Panc1 (cell line): ENCODE data around the gene ANAPC5.

Experiments used
- POLR2AphosphoS5 ChIP-seq: IDR thresholded peaks from 2 replicates; pipeline ENCODE4 v1.6.1; 2012; ENCODE audit warnings: mild to moderate bottlenecking, low read depth, low read length, moderate library complexity
- TCF7L2 ChIP-seq: IDR thresholded peaks from 2 replicates; pipeline ENCODE4 v1.6.1; 2011; ENCODE audit warnings: mild to moderate bottlenecking, low read depth, low read length, inconsistent platforms
- TF ChIP-seq, protein P1 (sequence below): fragments of 450-650 bp; IDR thresholded peaks from 2 replicates; pipeline ENCODE4 v1.5.1; 2017; ENCODE audit warnings: mild to moderate bottlenecking
- TF ChIP-seq, protein P2 (sequence below), 2 experiments: IDR thresholded peaks; 2 replicates each; pipeline ENCODE4 v1.6.1; 2011 to 2012; ENCODE audit warnings: low read depth in 2 of 2, control low read depth in 1 of 2, low read length in 1 of 2, mild to moderate bottlenecking in 1 of 2, moderate library complexity in 1 of 2; ENCODE audit not compliant: insufficient read depth in 1 of 2

DNA sequence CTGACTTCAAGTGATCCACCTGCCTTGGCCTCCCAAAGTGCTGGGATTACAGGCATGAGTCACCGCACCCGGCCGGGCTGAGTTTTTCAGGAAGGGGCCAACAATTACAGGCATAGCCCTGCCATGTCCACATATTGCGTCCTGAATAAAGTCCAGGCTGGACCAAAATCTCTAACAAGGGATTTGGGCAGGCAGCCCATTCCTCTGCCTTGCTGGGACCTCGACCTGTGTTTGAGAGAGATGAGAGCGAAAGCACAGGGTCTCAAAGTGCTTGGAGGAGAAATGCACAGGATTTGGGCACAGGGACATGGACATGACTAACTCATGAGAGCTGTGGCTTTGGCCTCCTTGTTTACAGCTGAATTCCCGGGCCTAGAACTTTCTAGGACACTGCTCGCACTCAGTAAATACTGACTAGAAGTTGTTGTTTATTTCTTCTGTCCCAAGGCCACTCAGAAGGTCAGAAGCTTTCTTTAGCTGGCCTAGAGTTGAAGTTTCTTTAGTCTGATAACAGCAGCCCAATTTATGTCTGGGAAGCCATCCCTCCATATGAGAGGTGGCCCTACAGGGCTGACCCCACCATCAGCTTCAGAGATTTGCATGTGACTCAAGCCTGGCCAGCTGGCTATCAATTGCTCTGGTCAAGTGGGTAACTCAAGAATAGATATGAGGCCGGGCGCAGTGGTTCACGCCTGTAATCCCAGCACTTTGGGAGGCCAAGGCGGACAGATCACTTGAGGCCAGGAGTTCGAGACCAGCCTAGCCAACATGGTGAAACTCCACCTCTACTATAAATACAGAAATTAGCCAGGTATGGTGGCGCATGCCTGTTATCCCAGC is 67.4 kb downstream of the ANAPC5 start:
- TF ChIP-seq, protein P1, sequence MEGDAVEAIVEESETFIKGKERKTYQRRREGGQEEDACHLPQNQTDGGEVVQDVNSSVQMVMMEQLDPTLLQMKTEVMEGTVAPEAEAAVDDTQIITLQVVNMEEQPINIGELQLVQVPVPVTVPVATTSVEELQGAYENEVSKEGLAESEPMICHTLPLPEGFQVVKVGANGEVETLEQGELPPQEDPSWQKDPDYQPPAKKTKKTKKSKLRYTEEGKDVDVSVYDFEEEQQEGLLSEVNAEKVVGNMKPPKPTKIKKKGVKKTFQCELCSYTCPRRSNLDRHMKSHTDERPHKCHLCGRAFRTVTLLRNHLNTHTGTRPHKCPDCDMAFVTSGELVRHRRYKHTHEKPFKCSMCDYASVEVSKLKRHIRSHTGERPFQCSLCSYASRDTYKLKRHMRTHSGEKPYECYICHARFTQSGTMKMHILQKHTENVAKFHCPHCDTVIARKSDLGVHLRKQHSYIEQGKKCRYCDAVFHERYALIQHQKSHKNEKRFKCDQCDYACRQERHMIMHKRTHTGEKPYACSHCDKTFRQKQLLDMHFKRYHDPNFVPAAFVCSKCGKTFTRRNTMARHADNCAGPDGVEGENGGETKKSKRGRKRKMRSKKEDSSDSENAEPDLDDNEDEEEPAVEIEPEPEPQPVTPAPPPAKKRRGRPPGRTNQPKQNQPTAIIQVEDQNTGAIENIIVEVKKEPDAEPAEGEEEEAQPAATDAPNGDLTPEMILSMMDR = no peak
- no peak for TF ChIP-seq POLR2AphosphoS5
- TF ChIP-seq TCF7L2 = no peak
- TF ChIP-seq, protein P2, sequence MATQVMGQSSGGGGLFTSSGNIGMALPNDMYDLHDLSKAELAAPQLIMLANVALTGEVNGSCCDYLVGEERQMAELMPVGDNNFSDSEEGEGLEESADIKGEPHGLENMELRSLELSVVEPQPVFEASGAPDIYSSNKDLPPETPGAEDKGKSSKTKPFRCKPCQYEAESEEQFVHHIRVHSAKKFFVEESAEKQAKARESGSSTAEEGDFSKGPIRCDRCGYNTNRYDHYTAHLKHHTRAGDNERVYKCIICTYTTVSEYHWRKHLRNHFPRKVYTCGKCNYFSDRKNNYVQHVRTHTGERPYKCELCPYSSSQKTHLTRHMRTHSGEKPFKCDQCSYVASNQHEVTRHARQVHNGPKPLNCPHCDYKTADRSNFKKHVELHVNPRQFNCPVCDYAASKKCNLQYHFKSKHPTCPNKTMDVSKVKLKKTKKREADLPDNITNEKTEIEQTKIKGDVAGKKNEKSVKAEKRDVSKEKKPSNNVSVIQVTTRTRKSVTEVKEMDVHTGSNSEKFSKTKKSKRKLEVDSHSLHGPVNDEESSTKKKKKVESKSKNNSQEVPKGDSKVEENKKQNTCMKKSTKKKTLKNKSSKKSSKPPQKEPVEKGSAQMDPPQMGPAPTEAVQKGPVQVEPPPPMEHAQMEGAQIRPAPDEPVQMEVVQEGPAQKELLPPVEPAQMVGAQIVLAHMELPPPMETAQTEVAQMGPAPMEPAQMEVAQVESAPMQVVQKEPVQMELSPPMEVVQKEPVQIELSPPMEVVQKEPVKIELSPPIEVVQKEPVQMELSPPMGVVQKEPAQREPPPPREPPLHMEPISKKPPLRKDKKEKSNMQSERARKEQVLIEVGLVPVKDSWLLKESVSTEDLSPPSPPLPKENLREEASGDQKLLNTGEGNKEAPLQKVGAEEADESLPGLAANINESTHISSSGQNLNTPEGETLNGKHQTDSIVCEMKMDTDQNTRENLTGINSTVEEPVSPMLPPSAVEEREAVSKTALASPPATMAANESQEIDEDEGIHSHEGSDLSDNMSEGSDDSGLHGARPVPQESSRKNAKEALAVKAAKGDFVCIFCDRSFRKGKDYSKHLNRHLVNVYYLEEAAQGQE (IDR thresholded peaks at IDR 0.05; ENCODE audit: insufficient read depth in 1 of 2, low read depth in 2 of 2, low read length in 1 of 2) = no peak
